ENCODE measurements around the gene TAC3. TPM values are rescaled to one million over a fixed set of nuclear protein-coding genes. Genes with fewer than 3 reads are reported as not detected.
A peak's percentile ranks its signal among the peaks of the same experiment; 100 is the strongest.
"Not testable (repeated sequence)": the region's sequence is repeated elsewhere in the genome, so short reads cannot be mapped to it uniquely, and the experiment has no call there.

TAC3 gene
- total RNA-seq, 1 experiment from 2014 or later, result not detected

GRCh38 chr12:57037264-57037663 is 20.9 kb upstream of the TAC3 start:
- DNase-seq (ENCODE audit: low spot score), result no peak

- DNase-seq (ENCODE audit: low spot score), result no peak
Observed at GRCh38 chr12:57033431-57033830, 17.1 kb upstream of the TAC3 start.

GRCh38 chr12:57031789-57032188 is 15.5 kb upstream of the TAC3 start:
- DNase-seq (ENCODE audit: low spot score), result no peak

GRCh38 chr12:57031138-57031725 is 14.9 kb upstream of the TAC3 start:
- peak; percentile 23 for DNase-seq (ENCODE audit: low spot score)

GRCh38 chr12:57029457-57029856 is 13.1 kb upstream of the TAC3 start:
- no peak for DNase-seq (ENCODE audit: low spot score)

- DNase-seq (ENCODE audit: low spot score), result no peak
Observed at GRCh38 chr12:57027805-57028153, 11.4 kb upstream of the TAC3 start.

- no peak for DNase-seq (ENCODE audit: low spot score)
Observed at GRCh38 chr12:57027011-57027804, 10.9 kb upstream of the TAC3 start.

- no peak for DNase-seq (ENCODE audit: low spot score)
Observed at GRCh38 chr12:57025196-57025595, 8.9 kb upstream of the TAC3 start.

- not testable (repeated sequence) for DNase-seq (ENCODE audit: low spot score)
Observed at GRCh38 chr12:57022324-57022723, 6.0 kb upstream of the TAC3 start.

- DNase-seq (ENCODE audit: low spot score), result no peak
Observed at GRCh38 chr12:57019983-57020719, 3.8 kb upstream of the TAC3 start.

- no peak for DNase-seq (ENCODE audit: low spot score)
Observed at GRCh38 chr12:57018906-57019305, 2.6 kb upstream of the TAC3 start.

GRCh38 chr12:57018353-57018752 is 2.0 kb upstream of the TAC3 start:
- not testable (repeated sequence) for DNase-seq (ENCODE audit: low spot score)

GRCh38 chr12:57012600-57013465 is 3.5 kb downstream of the TAC3 start:
- no peak for DNase-seq (ENCODE audit: low spot score)

GRCh38 chr12:57011438-57012424 is 4.6 kb downstream of the TAC3 start:
- DNase-seq (ENCODE audit: low spot score), result no peak

- DNase-seq (ENCODE audit: low spot score), result no peak
Observed at GRCh38 chr12:57010627-57011247, 5.6 kb downstream of the TAC3 start.

- no peak for DNase-seq (ENCODE audit: low spot score)
Observed at GRCh38 chr12:57009949-57010626, 6.2 kb downstream of the TAC3 start.

- peak; percentile 58 for DNase-seq (ENCODE audit: low spot score)
Observed at GRCh38 chr12:57008178-57008577, 8.2 kb downstream of the TAC3 start.

- DNase-seq (ENCODE audit: low spot score), result no peak
Observed at GRCh38 chr12:57006809-57007475, 9.4 kb downstream of the TAC3 start.
